Progenitor cell of endocrine pancreas (in vitro differentiated cells): ENCODE results near the gene C1RL. TPM values are rescaled to one million over a fixed set of nuclear protein-coding genes. Genes with fewer than 3 reads are reported as not detected.

Experiments used
- DNase-seq: peaks from one replicate; pipeline ENCODE4 v3.0.0; 2021; ENCODE audit warnings: low spot score; ENCODE audit not compliant: unreplicated experiment
- H3K27ac Mint-ChIP-seq: 2 replicates; pipeline ENCODE4 v1.8.0; 2021; ENCODE audit warnings: mild to moderate bottlenecking, moderate library complexity, mixed read lengths
- H3K27me3 Mint-ChIP-seq: 2 replicates; pipeline ENCODE4 v1.8.0; 2021; ENCODE audit warnings: mixed read lengths
- H3K36me3 Mint-ChIP-seq: 2 replicates; pipeline ENCODE4 v1.8.0; 2022; ENCODE audit warnings: mixed read lengths; ENCODE audit not compliant: insufficient read depth
- H3K4me1 Mint-ChIP-seq: 2 replicates; pipeline ENCODE4 v1.8.0; 2021; ENCODE audit warnings: low read depth, mixed read lengths
- H3K4me3 Mint-ChIP-seq: 2 replicates; pipeline ENCODE4 v1.8.0; 2021; ENCODE audit warnings: low read depth, mild to moderate bottlenecking, moderate library complexity, mixed read lengths
- H3K9me3 Mint-ChIP-seq: 2 replicates; pipeline ENCODE4 v1.8.0; 2021; ENCODE audit warnings: low read depth, mixed read lengths
- total RNA-seq: library from RNA; stranded (reverse); gene quantifications from 2 replicates; pipeline ENCODE4 v1.2.1, GENCODE V29; 2021
- TF ChIP-seq, protein P1 (sequence below): fragments of 200-600 bp; sonication (generic); IDR thresholded peaks from one replicate; pipeline ENCODE4 v1.5.0; 2021; ENCODE audit warnings: antibody characterized with exemption, mild to moderate bottlenecking; ENCODE audit not compliant: unreplicated experiment

C1RL gene
- total RNA-seq, 1 donor from 2014 or later, result 95.9 TPM

DNA sequence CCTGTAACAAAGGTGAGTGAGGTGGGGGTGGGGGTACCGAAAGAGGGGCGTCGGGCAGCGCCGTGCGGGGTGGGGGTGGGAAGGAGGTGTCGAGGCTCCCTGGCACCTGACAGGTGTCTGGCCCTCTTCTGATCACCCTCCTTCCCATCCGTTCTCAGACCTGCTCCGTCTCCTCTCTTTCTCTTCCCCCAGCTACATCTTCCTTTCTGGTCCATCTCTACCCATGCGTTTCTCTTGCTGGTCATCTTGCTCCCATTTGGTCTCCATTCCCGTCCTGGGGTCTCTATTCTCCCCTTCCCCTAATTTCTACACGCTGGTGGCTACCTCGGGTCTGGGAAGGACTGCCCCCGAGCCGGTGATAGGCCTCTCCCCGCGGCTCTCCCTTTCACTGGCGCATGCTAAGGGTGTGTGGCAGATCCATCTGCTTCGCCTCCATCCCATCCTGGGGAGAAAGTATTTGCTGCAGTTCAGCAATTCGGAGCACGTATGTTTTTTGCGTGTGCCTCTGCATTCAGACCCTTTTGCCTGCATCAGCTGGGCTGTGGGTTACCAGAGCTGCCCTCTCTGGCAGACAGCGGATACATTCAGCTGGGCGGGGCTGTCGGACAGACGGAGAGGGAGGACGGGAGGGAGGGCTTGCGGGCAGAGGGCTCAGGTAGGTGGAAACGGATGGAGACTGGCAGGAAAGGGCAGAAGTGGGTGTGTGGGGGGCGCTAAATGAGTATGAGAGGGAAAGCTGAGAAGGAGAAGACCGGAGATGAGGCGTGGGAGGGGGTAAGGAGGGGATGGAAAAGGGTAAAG lies 21.9 kb upstream of the C1RL start:
- TF ChIP-seq, protein P1, sequence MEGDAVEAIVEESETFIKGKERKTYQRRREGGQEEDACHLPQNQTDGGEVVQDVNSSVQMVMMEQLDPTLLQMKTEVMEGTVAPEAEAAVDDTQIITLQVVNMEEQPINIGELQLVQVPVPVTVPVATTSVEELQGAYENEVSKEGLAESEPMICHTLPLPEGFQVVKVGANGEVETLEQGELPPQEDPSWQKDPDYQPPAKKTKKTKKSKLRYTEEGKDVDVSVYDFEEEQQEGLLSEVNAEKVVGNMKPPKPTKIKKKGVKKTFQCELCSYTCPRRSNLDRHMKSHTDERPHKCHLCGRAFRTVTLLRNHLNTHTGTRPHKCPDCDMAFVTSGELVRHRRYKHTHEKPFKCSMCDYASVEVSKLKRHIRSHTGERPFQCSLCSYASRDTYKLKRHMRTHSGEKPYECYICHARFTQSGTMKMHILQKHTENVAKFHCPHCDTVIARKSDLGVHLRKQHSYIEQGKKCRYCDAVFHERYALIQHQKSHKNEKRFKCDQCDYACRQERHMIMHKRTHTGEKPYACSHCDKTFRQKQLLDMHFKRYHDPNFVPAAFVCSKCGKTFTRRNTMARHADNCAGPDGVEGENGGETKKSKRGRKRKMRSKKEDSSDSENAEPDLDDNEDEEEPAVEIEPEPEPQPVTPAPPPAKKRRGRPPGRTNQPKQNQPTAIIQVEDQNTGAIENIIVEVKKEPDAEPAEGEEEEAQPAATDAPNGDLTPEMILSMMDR, result peak; percentile 4

DNA sequence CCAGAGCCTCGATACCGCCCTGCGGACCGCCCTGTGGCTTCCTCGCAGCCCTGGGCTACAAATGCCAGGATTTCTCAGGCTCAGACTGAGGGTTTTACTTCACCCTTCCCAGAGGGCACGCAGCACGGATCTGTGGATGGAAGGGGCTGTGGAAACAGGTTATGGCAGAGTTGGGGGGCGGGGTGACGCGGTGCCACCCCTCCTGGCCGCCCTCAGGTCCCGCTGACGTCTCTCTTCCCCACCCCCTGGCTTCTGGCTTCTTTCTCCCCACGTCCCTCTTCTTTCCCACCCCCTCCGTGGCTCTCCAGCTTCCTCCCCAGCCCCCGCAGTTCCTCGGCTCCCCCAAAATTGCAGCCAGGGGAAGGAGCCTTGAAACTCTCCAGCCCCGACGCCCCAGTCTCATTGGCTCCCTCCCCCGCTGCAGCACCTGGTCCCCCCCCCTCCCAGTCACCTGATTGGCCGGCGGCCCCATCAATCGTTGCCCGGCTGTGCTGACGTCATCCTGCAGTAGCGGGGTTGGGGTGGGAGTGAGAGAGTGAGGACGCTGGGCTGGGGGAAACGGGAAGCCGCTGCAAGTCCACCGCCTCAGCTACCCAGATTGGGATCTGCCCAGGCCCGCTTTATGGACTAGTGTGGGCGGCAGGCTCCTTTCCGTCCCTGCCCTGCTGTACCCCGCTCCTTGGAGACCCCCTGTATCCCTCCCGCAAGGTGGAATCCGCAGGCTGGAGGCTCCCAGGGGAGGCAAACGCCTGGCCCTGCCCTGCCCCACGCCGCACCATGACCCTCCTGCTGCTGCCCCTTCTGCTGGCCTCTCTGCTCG lies 21.1 kb upstream of the C1RL start, which contains the start of gene CLSTN3:
CLSTN3 (plus strand) TSS at position 500 of the 820 bp plus-strand sequence; CDS start at position 778, 278 bp downstream.
- TF ChIP-seq, protein P1, result no peak
- Mint-ChIP-seq H3K36me3 (peaks cover 13% of the 10 kb centered on the region), H3K9me3 (no peaks in the 10 kb centered on the region), H3K4me1 (peaks cover 49% of the 10 kb centered on the region), H3K4me3 (peak within 1 kb of the TSS; percentile 87), H3K27me3 (no peaks in the 10 kb centered on the region), H3K27ac (peak within 1 kb of the TSS; percentile 90)
- DNase-seq, result peak; percentile 91

More for the DNA sequence above, 21.9 kb upstream of the C1RL start:
- Mint-ChIP-seq H3K9me3 (no peaks in the 10 kb centered on the region), H3K27ac (peak overlapping the region; percentile 90), H3K4me3 (peak overlapping the region; percentile 87), H3K27me3 (no peaks in the 10 kb centered on the region), H3K36me3 (peaks cover 19% of the 10 kb centered on the region), H3K4me1 (peaks cover 44% of the 10 kb centered on the region)
- DNase-seq, result peak; percentile 60

DNA sequence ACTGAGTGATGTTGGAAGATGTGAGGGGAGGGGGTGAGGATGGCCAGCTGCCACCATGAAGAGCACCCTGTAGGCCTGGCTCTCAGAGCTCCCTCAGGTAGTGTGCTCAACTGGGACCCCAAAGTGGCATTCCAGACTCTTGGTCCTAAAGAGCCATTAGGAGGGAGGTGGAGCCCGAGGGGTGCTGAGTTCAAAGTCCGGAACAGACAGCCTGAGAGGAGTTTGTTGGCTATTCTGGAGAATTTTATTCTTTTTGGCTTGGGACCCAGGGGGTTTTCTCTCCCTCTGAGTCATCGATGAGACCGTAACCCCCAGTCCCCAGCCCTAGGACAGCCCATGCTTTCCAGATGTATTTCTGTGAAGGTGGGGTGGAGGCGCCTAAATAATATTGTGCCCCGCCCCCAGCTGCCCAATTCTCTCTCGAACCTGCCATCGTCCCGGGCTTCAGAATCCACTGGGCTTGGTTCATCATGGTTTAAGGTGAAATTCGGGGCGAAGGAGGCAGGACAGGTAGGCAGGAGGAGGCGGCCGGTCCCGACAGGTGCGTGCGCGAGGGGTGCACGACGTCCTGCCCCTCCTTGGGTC lies 20.4 kb upstream of the C1RL start:
- H3K9me3 Mint-ChIP-seq, result no peaks in the 10 kb centered on the region
- TF ChIP-seq, protein P1, result no peak
- peaks cover 9% of the 10 kb centered on the region for H3K36me3 Mint-ChIP-seq
- H3K4me1 Mint-ChIP-seq, result peaks cover 56% of the 10 kb centered on the region
- no peaks in the 10 kb centered on the region for H3K27me3 Mint-ChIP-seq
- peak overlapping the region; percentile 87 for H3K4me3 Mint-ChIP-seq
- no peak for DNase-seq
- peak overlapping the region; percentile 90 for H3K27ac Mint-ChIP-seq

DNA sequence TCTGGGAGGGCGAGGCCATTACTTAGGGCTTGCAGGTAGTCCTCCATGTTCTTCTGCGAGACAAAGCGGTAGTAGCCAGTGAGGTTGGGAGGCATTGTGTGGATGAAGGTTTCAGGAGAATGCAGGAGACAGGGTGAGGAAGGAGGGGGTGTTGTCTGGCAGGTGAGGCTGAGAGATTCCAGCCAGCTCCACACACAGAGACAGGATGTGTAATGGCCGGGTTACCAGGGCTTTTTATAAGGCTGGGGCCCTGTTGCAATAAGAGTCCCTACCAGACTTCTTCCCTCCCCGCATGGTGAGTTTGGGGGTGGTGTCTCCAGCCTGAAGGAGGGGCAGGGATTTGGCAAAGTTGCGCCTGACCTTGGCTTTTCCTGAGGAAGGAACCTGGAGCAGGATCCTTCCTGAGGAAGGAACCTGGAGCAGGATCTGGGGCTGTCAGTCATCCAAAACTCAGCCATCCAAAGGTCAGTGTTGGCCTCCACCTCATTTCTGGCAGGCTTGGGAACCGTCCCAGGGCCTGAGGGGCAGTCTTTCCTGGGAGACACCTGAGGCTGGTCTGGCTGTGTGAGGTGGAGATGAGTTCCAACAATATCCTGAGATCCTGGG lies 19.8 kb upstream of the C1RL start, which contains the start of gene RBP5:
RBP5 (minus strand) TSS at position 209 of the 606 bp plus-strand sequence; CDS start at position 95, 114 bp downstream.
- Mint-ChIP-seq H3K4me1 (peaks cover 62% of the 10 kb centered on the region), H3K27ac (peak within 1 kb of the TSS; percentile 90), H3K27me3 (no peaks in the 10 kb centered on the region), H3K4me3 (peak within 1 kb of the TSS; percentile 87), H3K36me3 (peaks cover 5% of the 10 kb centered on the region), H3K9me3 (no peaks in the 10 kb centered on the region)
- TF ChIP-seq, protein P1, result no peak
- no peak for DNase-seq
